IMR-90 (cell line): ENCODE data around the gene PAX5. TPM values are rescaled to one million over a fixed set of nuclear protein-coding genes. Genes with fewer than 3 reads are reported as not detected.

ENCODE experiments used
- ATAC-seq: fragments of 200-7000 bp; cut with Tn5 transposase; 2 replicates; pipeline ENCODE4 v1.9.1; 2020; ENCODE audit warnings: low read depth, mild to moderate bottlenecking, moderate library complexity
- BruUV-seq: library from RNA; stranded (reverse); fragments of 400-500 nt; replicated peaks from 2 replicates; lab custom pipeline; 2021; lab: Mats Ljungman, UMichigan
- CTCF ChIA-PET: fragments of 300-600 bp; formaldehyde crosslinking; extraction: SDS; loops from one replicate; lab custom pipeline; 2021; ENCODE audit warnings: antibody characterized with exemption; lab: Yijun Ruan, JAX
- POLR2A ChIA-PET: fragments of 300-600 bp; sonication (Branson Sonifier 250); formaldehyde crosslinking; loops from one replicate; lab custom pipeline; 2022; ENCODE audit warnings: antibody characterized with exemption; ENCODE audit not compliant: unreplicated experiment; lab: Charles Lee
- DNase-seq: peaks from one replicate; pipeline ENCODE4 v3.0.0; 2013
- H2AFZ ChIP-seq: replicated peaks from 2 replicates; pipeline ENCODE3; 2013; ENCODE audit warnings: low read length, mild to moderate bottlenecking; ENCODE audit not compliant: poor library complexity
- H2AK5ac ChIP-seq: 2 replicates; pipeline ENCODE4 v1.6.1; 2013; ENCODE audit warnings: low read depth, low read length, inconsistent platforms
- H2AK9ac ChIP-seq: replicated peaks from 2 replicates; pipeline ENCODE3; 2013; ENCODE audit warnings: mild to moderate bottlenecking, low read depth, low read length, moderate library complexity; ENCODE audit not compliant: poor library complexity
- H2BK120ac ChIP-seq: 2 replicates; pipeline ENCODE4 v1.6.1; 2013; ENCODE audit warnings: low read depth, low read length, inconsistent platforms
- H2BK15ac ChIP-seq: 3 replicates; pipeline ENCODE4 v1.6.1; 2013; ENCODE audit warnings: low read depth, low read length, inconsistent platforms
- H2BK20ac ChIP-seq: 2 replicates; pipeline ENCODE4 v1.6.1; 2013; ENCODE audit warnings: low read depth, mild to moderate bottlenecking, inconsistent platforms, low read length, moderate library complexity
- H2BK5ac ChIP-seq: 2 replicates; pipeline ENCODE4 v1.6.1; 2013; ENCODE audit warnings: mild to moderate bottlenecking, low read depth, low read length, inconsistent platforms; ENCODE audit not compliant: poor library complexity, severe bottlenecking
- H3K14ac ChIP-seq: replicated peaks from 2 replicates; pipeline ENCODE4 v1.6.1; 2013; ENCODE audit warnings: low read depth, low read length, inconsistent platforms
- H3K18ac ChIP-seq: 2 replicates; pipeline ENCODE4 v1.6.1; 2013; ENCODE audit warnings: low read depth, low read length, control low read depth
- H3K23ac ChIP-seq: 2 replicates; pipeline ENCODE4 v1.6.1; 2013; ENCODE audit warnings: low read depth, low read length, inconsistent platforms
- H3K27ac ChIP-seq: 2 replicates; pipeline ENCODE4 v1.5.1; 2013; ENCODE audit warnings: mild to moderate bottlenecking, control low read depth, low read length; ENCODE audit not compliant: insufficient read depth
- H3K27me3 ChIP-seq: 2 replicates; pipeline ENCODE4 v1.6.1; 2013; ENCODE audit warnings: low read length; ENCODE audit not compliant: control insufficient read depth, insufficient read depth
- H3K36me3 ChIP-seq: 2 replicates; pipeline ENCODE4 v1.6.1; 2013; ENCODE audit warnings: low read length, mixed read lengths; ENCODE audit not compliant: control insufficient read depth, insufficient read depth
- H3K4ac ChIP-seq: 2 replicates; pipeline ENCODE4 v1.6.1; 2013; ENCODE audit warnings: low read depth, low read length, inconsistent platforms
- H3K4me1 ChIP-seq: 2 replicates; pipeline ENCODE4 v1.6.1; 2013; ENCODE audit warnings: low read length, mixed read lengths; ENCODE audit not compliant: control insufficient read depth, insufficient read depth
- H3K4me2 ChIP-seq: 2 replicates; pipeline ENCODE4 v1.6.1; 2013; ENCODE audit warnings: low read depth, mild to moderate bottlenecking, control low read depth, low read length, moderate library complexity
- H3K4me3 ChIP-seq: 2 replicates; pipeline ENCODE4 v1.5.1; 2013; ENCODE audit warnings: low read depth, mild to moderate bottlenecking, control low read depth, low read length, moderate library complexity; ENCODE audit not compliant: insufficient read depth
- H3K56ac ChIP-seq: 2 replicates; pipeline ENCODE4 v1.6.1; 2013; ENCODE audit warnings: low read length, inconsistent platforms; ENCODE audit not compliant: insufficient read depth; ENCODE audit errors: extremely low read depth
- H3K79me1 ChIP-seq, 2 experiments: 2 replicates each; pipeline ENCODE4 v1.6.1; 2013; ENCODE audit warnings: low read length in 2 of 2, inconsistent platforms in 1 of 2, low read depth in 1 of 2
- H3K9ac ChIP-seq: 2 replicates; pipeline ENCODE4 v1.6.1; 2013; ENCODE audit warnings: low read depth, low read length, control low read depth
- H3K9me1 ChIP-seq: 2 replicates; pipeline ENCODE4 v1.6.1; 2013; ENCODE audit warnings: low read length, inconsistent platforms; ENCODE audit not compliant: insufficient read depth
- H3K9me3 ChIP-seq: 2 replicates; pipeline ENCODE4 v1.6.1; 2013; ENCODE audit warnings: low read length; ENCODE audit not compliant: control insufficient read depth, insufficient read depth
- H4K20me1 ChIP-seq: 2 replicates; pipeline ENCODE4 v1.6.1; 2013; ENCODE audit warnings: low read length, inconsistent platforms; ENCODE audit not compliant: insufficient read depth
- H4K5ac ChIP-seq: 2 replicates; pipeline ENCODE4 v1.6.1; 2013; ENCODE audit warnings: mild to moderate bottlenecking, low read depth, low read length, control low read depth
- H4K8ac ChIP-seq, 2 experiments: 2 replicates each; pipeline ENCODE4 v1.6.1; 2013; ENCODE audit warnings: low read depth in 2 of 2, low read length in 2 of 2, control low read depth in 1 of 2, inconsistent platforms in 1 of 2
- H4K91ac ChIP-seq: 2 replicates; pipeline ENCODE4 v1.6.1; 2013; ENCODE audit warnings: low read depth, low read length, inconsistent platforms; ENCODE audit not compliant: insufficient read depth
- FOS ChIP-seq: fragments of 150-350 bp; IDR thresholded peaks from 2 replicates; pipeline ENCODE4 v1.6.1; 2016; ENCODE audit warnings: low read depth, low read length
- NFE2L2 ChIP-seq: fragments of 150-350 bp; IDR thresholded peaks from 2 replicates; pipeline ENCODE4 v1.6.1; 2016; ENCODE audit warnings: low read depth, mild to moderate bottlenecking, low read length
- RAD21 ChIP-seq: IDR thresholded peaks from 2 replicates; pipeline ENCODE4 v1.6.1; 2012; ENCODE audit warnings: low read length, improper control_type of control experiment
- WGBS, 2 experiments: methylation state at CpG; one replicate each; pipeline versions ENCODE4 v1.1.5 to v1.1.7; 2013; ENCODE audit warnings: missing lambda C conversion rate in 2 of 2; ENCODE audit not compliant: insufficient read length in 1 of 2; ENCODE audit errors: extremely low coverage in 2 of 2; 5-methylcytosine and 5-hydroxymethylcytosine counted together
- dilution Hi-C: fragments of 300-500 bp; cut with HindIII; formaldehyde crosslinking; loops from one replicate; pipeline ENCODE4 v1.14.3; 2018; ENCODE audit warnings: low sequenced_read_pairs; ENCODE audit not compliant: unreplicated experiment
- in situ Hi-C: fragments of 300-500 bp; cut with MboI; formaldehyde crosslinking; loops from 3 replicates; pipeline ENCODE4 v1.14.3; 2019; ENCODE audit warnings: low sequenced_read_pairs, inconsistent platforms, mixed read lengths
- intact Hi-C: fragments of 100-400 bp; cut with micrococcal nuclease; formaldehyde crosslinking; loops from 2 replicates; pipeline ENCODE4 v1.10.0; 2022
- polyA plus RNA-seq, 3 experiments: library from polyadenylated mRNA; depleted of rRNA; stranded (reverse); fragments of >200 nt; gene quantifications; 2 replicates each; pipeline ENCODE4 v1.2.3, GENCODE V29; 2012; ENCODE audit warnings: low replicate concordance in 1 of 3
- total RNA-seq: library from RNA; depleted of rRNA; stranded (reverse); fragments of >200 nt; gene quantifications from 2 replicates; pipeline ENCODE4 v1.2.3, GENCODE V29; 2012
- TF ChIP-seq, protein P1 (sequence below): fragments of 150-350 bp; IDR thresholded peaks from 2 replicates; pipeline ENCODE4 v1.6.1; 2017; ENCODE audit warnings: mild to moderate bottlenecking, antibody characterized with exemption, low read length, low read depth

PAX5 gene
- total and polyA plus RNA-seq, 2 of the 4 experiments (the other 2 are of a cell fraction): not detected

GRCh38 chr9:37061768-37062167 lies 27.7 kb upstream of the PAX5 start:
- no peak overlapping the region for H4K91ac ChIP-seq
- H2AK9ac ChIP-seq: no peak overlapping the region
- no peak overlapping the region for H2BK20ac ChIP-seq
- no peak overlapping the region for H2BK120ac ChIP-seq
- in situ Hi-C loops (no loop called here), intact Hi-C loops (no loop called here), dilution Hi-C loops (no loop called here)
- H4K20me1 ChIP-seq: no peaks in the 10 kb centered on the region
- WGBS, 2 experiments: no CpG with 5 or more reads among the region's 2 CpGs
- no peak for TF ChIP-seq FOS
- peak; percentile 19; the same call in 1 of the 2 replicates for TF ChIP-seq NFE2L2
- no peak for TF ChIP-seq RAD21
- TF ChIP-seq, protein P1, sequence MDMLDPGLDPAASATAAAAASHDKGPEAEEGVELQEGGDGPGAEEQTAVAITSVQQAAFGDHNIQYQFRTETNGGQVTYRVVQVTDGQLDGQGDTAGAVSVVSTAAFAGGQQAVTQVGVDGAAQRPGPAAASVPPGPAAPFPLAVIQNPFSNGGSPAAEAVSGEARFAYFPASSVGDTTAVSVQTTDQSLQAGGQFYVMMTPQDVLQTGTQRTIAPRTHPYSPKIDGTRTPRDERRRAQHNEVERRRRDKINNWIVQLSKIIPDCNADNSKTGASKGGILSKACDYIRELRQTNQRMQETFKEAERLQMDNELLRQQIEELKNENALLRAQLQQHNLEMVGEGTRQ: no peak
- no peak overlapping the region for H2AK5ac ChIP-seq
- H2AFZ ChIP-seq: no peak overlapping the region
- no TSS peak for BruUV-seq
- ChIA-PET POLR2A (no interaction called here), CTCF (interaction anchor here (0.7 kb wide), 1 partner anchor 22 kb away, joined by 3 read pairs; no protein-coding TSS in a partner anchor)
- no peak overlapping the region for H3K56ac ChIP-seq
- H2BK15ac ChIP-seq: no peak overlapping the region
- H3K4me2 ChIP-seq: no peak overlapping the region
- H3K4me3 ChIP-seq: no peak overlapping the region
- no peaks in the 10 kb centered on the region for H3K79me1 ChIP-seq
- no peak overlapping the region for H3K14ac ChIP-seq
- no peak overlapping the region for H3K18ac ChIP-seq
- no peak overlapping the region for H3K4ac ChIP-seq
- H3K9me3 ChIP-seq: no peaks in the 10 kb centered on the region
- no peak overlapping the region for H4K5ac ChIP-seq
- peaks cover 31% of the 10 kb centered on the region for H3K27me3 ChIP-seq
- no peaks in the 10 kb centered on the region for H3K9me1 ChIP-seq
- H3K9ac ChIP-seq: no peak overlapping the region
- H3K23ac ChIP-seq: no peak overlapping the region
- no peak overlapping the region for H4K8ac ChIP-seq
- peak; percentile 62 for ATAC-seq
- H3K27ac ChIP-seq: no peak overlapping the region
- no peaks in the 10 kb centered on the region for H3K36me3 ChIP-seq
- H2BK5ac ChIP-seq: no peak overlapping the region
- no peaks in the 10 kb centered on the region for H3K4me1 ChIP-seq
- DNase-seq: peak; percentile 38
